HuH-7 (cell line): ENCODE results near the gene TBL1XR1.
A peak's percentile ranks its signal among the peaks of the same experiment; 100 is the strongest.
"Not testable (repeated sequence)": the region's sequence is repeated elsewhere in the genome, so short reads cannot be mapped to it uniquely, and the experiment has no call there.

Experiments used
- DNase-seq: peaks from one replicate; pipeline ENCODE4 v3.0.0; 2011; ENCODE audit warnings: low spot score

The TBL1XR1 gene

GRCh38 chr3:177208223-177208622, 10.9 kb upstream of the TBL1XR1 start:
- DNase-seq = no peak

- no peak for DNase-seq
These were observed 9.7 kb upstream of the TBL1XR1 start for GRCh38 chr3:177206936-177207335.

GRCh38 chr3:177203689-177204395, 6.6 kb upstream of the TBL1XR1 start:
- no peak for DNase-seq

GRCh38 chr3:177203016-177203415, 5.7 kb upstream of the TBL1XR1 start:
- not testable (repeated sequence) for DNase-seq

GRCh38 chr3:177201700-177202397, 4.6 kb upstream of the TBL1XR1 start:
- DNase-seq = no peak

GRCh38 chr3:177199206-177199760, 2.0 kb upstream of the TBL1XR1 start:
- no peak for DNase-seq

- DNase-seq = peak; percentile 87
These were observed 612 bp upstream of the TBL1XR1 start for GRCh38 chr3:177197727-177198460.

GRCh38 chr3:177196456-177197040, 734 bp downstream of the TBL1XR1 start:
- DNase-seq = no peak

GRCh38 chr3:177196008-177196455, 1.2 kb downstream of the TBL1XR1 start:
- no peak for DNase-seq

GRCh38 chr3:177195242-177195991, 1.9 kb downstream of the TBL1XR1 start:
- no peak for DNase-seq

- no peak for DNase-seq
These were observed 3.0 kb downstream of the TBL1XR1 start for GRCh38 chr3:177194299-177194698.

GRCh38 chr3:177193688-177194268, 3.5 kb downstream of the TBL1XR1 start:
- DNase-seq = no peak

GRCh38 chr3:177193275-177193674, 4.0 kb downstream of the TBL1XR1 start:
- not testable (repeated sequence) for DNase-seq

GRCh38 chr3:177190756-177191681, 6.3 kb downstream of the TBL1XR1 start:
- no peak for DNase-seq

GRCh38 chr3:177190184-177190583, 7.1 kb downstream of the TBL1XR1 start:
- not testable (repeated sequence) for DNase-seq

- DNase-seq = not testable (repeated sequence)
These were observed 9.0 kb downstream of the TBL1XR1 start for GRCh38 chr3:177188325-177188724.

GRCh38 chr3:177186306-177186705, 11.0 kb downstream of the TBL1XR1 start:
- no peak for DNase-seq

GRCh38 chr3:177185035-177185574, 12.2 kb downstream of the TBL1XR1 start:
- no peak for DNase-seq

- not testable (repeated sequence) for DNase-seq
These were observed 12.7 kb downstream of the TBL1XR1 start for GRCh38 chr3:177184602-177185001.

GRCh38 chr3:177182352-177182751, 14.9 kb downstream of the TBL1XR1 start:
- no peak for DNase-seq
